H1 (cell line): ENCODE data around the gene TMA7B.

ENCODE experiments used
- CBX5 ChIP-seq: fragments of 300-800, 300-1000 bp; sonication (generic); IDR thresholded peaks from 2 replicates; pipeline ENCODE4 v1.7.1; 2016; ENCODE audit warnings: antibody characterized with exemption, low read length, low read depth
- CEBPB ChIP-seq: IDR thresholded peaks from 2 replicates; pipeline ENCODE4 v1.6.1; 2012; ENCODE audit warnings: low read depth, low read length
- EZH2 ChIP-seq: fragments of 200-600 bp; sonication (generic); IDR thresholded peaks from 2 replicates; pipeline ENCODE4 v1.7.1; 2012; ENCODE audit warnings: low read depth, mild to moderate bottlenecking, moderate library complexity, low read length, inconsistent platforms; ENCODE audit not compliant: severe bottlenecking
- NRF1 ChIP-seq: IDR thresholded peaks from 2 replicates; pipeline ENCODE4 v1.6.1; 2011; ENCODE audit warnings: mild to moderate bottlenecking, low read depth, low read length, improper control_type of control experiment
- POLR2A ChIP-seq, 2 experiments: IDR thresholded peaks; 1 replicate in 1 of 2; 2 replicates in 1 of 2; pipeline ENCODE4 v1.6.1; 2011; ENCODE audit warnings: low read depth in 2 of 2, low read length in 2 of 2, mild to moderate bottlenecking in 2 of 2; ENCODE audit errors: control extremely low read depth in 1 of 2

DNA sequence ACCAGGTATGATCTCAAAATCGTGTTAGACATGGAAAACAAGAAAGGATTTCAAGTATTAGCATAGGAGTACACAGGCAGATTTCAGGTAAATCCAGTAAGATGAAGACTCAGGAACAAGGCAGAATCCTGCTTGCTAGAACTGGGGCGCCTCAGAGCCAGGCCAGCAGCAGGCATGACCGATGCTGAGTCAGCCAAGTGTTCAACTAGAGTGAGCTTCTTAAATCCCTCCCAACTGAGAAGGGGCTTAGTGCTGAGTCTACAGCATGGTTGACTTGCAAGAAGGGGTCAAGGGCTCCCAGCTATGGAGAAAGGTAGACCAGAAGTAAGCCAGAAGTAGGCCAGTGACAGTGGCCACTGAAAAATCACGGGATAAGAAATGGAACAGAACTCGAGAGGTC is 46.9 kb upstream of the TMA7B start:
- no peak for TF ChIP-seq CEBPB
- TF ChIP-seq CBX5: no peak
- no peak for TF ChIP-seq EZH2
- TF ChIP-seq NRF1: no peak
- no peak for TF ChIP-seq POLR2A (IDR thresholded peaks at IDR 0.05; ENCODE audit: control extremely low read depth in 1 of 2, low read depth in 2 of 2, low read length in 2 of 2)
